Uterus (tissue), 2 donors: ENCODE measurements around the gene FNIP2.

Experiments used
- CTCF ChIP-seq, 4 experiments: fragments of 200-600 bp in 2 of 4; fragments of 450-650 bp in 2 of 4; sonication (generic) in 2 of 4; IDR thresholded peaks; one replicate each; pipeline ENCODE4 v1.5.1; 2016 to 2019; ENCODE audit warnings: antibody characterized with exemption in 4 of 4, mild to moderate bottlenecking in 2 of 4, moderate library complexity in 1 of 4
- POLR2A ChIP-seq, 2 donors: fragments of 450-650 bp; IDR thresholded peaks; one replicate each; pipeline ENCODE4 v1.6.1; 2016; ENCODE audit warnings: antibody characterized with exemption in 2 of 2, mild to moderate bottlenecking in 1 of 2, moderate library complexity in 1 of 2

- TF ChIP-seq CTCF (IDR thresholded peaks at IDR 0.05), result no peak
- no peak for TF ChIP-seq POLR2A (IDR thresholded peaks at IDR 0.05)
Observed at GRCh38 chr4:158807691-158808090, 38.9 kb downstream of the FNIP2 start.
